ENCODE results near the gene EAF1.
"Not testable (repeated sequence)": the region's sequence is repeated elsewhere in the genome, so short reads cannot be mapped to it uniquely, and the experiment has no call there.

EAF1 gene

DNA sequence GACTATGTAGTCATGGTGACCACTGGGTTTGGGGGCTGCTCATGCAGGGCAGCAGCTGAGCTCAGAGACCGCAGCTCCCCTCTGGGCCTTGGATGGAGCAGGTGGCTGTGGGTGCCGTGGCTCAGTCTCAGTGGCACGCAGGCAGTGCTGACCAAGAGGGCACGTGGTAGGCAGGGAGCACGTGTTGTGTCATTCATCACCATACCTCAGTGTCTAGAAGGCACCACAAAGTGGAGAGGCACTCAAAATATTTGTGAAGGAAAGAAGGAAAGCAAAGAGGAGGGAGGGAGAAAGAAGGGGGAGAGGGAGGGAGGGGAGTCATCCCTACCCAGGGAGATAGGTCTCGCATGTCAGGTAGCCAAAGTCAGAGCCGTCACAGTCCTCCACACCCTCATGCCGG lies 26.1 kb downstream of the EAF1 start:
- DNase-seq, result no peak

DNA sequence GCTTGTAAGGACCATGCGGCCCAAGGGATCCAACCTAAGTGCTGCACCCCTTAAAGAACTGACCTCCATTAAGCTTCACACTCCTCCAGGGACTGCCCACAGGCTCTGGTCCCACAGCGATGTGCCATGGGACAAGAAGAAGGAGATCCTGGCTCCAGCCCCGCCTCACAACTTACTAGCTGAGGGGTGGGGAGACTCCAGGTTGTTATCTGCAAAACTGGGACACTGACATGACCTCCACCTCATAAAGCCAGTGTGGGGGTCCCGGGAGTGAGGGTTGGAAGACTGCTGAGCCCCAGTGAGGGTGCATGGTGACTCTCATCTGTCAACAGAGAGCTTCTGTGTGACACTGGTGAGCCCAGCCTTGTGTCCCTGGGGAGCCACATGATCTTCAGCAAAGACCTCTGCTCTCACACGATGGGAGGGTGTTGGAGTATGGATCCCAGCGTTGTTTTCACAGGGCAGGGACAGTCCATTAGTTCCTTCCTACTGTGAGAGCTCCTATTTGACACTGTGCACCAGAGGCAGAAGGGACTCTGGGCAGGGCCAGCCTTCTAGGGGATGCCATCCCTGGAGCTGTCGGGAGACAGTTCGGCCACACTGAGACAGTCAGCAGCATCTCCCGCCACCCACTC lies 26.7 kb downstream of the EAF1 start:
- DNase-seq, result no peak

DNA sequence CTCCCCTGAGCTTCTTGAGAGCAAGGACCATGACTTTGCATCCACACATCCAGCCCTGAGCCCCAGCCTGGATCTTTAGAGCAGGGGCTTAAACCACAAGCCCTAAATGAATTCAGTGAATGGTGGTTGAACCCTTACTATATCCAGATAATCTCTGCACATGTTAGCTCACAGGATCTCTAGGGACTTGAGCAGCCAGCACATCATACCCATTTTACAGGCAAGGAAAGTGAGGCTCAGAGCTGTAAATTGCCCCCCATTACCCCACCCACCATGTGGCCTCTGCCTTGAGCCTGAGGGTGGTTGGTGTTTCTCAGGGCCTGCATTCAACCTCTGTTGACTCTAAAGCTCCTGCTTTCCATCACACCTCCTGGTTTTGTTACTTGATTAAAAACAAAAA lies 27.6 kb downstream of the EAF1 start:
- DNase-seq, result no peak

DNA sequence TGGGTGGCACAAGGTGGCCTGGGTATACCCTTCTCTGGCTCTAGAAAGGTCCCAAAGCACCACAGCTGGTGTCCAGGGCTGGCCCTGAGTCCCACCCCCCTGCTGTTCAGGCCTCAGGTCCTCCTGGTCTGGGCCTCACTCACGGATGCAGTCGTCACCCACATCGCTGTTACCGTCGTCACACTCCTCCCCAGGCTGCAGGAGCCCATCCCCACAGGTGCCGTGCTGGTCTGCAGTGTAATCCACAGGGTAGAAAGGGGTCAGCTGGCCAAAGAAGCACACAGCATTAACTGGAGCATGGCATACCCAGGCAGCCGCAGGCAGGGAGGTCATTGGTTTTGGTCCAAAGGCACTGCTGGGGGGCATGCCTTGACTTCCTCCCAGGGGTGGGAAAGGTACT lies 28.4 kb downstream of the EAF1 start:
- DNase-seq, result no peak

DNA sequence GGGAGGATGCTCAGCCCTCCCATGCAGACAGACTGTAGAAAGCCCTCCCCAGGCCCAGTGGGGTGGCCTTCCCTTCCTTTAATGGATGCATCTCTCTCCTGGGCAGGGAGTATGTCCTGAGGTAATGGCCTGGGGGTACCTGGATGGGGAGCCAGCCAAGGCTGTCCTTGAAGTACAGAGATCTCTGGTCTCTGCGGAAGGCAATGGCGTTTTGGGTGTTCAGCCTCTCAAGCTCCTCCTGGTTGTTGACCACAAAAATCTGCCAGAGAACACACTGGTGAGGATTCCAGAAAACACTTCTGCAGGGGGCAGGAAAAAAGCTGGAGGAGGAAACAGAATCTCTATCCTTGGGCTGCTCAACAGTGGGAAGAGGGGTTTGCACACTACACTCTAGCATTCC lies 28.9 kb downstream of the EAF1 start:
- no peak for DNase-seq

DNA sequence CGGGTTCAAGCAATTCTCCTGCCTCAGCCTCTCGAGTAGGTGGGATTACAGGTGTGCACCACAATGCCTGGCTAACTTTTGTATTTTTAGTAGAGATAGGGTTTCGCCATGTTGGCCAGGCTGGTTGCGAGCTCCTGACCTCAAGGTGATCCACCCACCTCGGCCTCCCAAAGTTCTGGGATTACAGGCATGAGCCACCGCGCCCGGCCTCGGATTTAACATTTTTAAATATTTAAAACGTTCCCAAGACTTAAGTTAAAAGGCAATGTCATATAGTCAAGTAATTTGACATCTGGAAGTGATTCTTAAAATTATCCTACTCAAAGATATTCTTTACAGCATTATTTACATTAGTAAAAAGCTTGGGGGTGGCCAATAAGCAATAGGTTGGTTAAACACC lies 29.5 kb downstream of the EAF1 start:
- DNase-seq, result not testable (repeated sequence)

DNA sequence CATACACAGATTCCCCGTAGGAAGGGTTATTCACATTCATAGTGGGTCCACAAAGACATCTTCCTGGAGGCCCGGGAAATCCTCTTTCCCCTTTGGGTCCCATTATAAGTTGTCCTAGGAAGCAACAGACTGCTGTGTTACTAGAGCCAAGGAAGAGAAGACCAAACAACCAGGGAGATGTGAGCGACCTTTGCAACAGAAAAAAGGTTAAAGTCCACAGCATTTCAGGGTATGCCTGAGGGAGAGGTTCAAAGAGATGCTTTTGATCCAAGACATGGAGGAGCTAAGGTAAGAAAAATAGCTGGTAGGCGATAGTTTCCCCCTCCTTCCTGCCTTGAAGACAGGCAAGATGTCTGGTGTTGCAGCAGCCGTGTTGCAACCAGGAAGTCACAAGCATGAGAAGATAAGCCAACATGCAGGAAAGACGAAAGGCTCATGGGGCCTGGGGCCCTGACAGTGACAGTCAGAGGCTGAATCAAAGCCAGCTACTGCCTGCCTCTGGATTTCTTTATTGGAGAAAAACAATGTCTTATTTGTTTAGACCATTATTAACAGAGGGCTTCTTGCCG lies 30.9 kb downstream of the EAF1 start:
- no peak for DNase-seq

DNA sequence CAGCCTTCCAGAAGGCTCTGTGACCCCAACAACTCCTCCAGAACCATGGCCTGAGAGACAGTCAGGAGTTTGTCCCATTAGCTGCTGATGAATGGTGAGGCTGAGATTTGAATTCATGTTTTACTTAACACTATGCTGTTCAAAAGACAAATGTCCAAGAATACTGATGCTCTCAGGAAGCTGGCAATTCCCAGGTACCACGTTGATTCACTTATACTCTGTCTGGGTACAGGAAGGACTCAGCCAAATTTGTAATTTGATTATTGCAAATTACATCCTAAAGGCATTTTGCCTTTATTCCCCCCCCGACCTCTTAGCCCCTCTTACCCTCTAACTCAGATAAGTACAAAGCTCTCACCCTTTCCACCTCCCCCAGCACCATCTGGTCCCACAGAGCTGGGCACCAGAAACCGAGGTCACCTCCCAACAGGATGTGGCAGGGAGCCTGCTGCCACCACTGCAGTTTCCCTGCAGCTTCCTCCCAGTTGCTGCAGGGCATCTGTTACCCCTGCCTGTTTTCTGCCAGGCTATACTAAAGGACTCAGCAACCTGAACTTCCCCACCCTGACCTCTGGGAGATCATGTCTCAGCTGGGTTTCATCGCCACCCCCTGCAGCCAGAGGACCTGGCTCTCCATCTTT lies 33.6 kb downstream of the EAF1 start:
- DNase-seq, result peak; percentile 78

DNA sequence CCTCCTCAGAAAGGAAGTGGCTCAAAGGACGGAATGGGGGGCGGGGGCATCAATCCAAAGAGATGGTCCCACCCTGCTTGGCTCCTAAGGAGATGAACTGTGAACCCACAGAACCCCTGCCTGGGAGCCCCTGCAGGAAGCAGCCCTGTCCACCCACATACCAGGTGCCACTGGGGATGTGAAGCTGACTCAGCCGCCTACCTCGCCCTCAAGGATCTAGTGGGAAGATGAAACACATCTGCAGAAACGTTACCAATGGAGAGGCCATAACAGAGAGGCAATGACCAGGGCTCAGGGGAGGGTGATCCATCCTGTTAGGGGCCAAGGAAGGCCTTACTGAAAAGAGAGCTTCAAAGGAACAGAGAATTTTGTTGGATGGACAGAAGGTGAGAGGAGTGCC lies 35.1 kb downstream of the EAF1 start:
- no peak for DNase-seq

DNA sequence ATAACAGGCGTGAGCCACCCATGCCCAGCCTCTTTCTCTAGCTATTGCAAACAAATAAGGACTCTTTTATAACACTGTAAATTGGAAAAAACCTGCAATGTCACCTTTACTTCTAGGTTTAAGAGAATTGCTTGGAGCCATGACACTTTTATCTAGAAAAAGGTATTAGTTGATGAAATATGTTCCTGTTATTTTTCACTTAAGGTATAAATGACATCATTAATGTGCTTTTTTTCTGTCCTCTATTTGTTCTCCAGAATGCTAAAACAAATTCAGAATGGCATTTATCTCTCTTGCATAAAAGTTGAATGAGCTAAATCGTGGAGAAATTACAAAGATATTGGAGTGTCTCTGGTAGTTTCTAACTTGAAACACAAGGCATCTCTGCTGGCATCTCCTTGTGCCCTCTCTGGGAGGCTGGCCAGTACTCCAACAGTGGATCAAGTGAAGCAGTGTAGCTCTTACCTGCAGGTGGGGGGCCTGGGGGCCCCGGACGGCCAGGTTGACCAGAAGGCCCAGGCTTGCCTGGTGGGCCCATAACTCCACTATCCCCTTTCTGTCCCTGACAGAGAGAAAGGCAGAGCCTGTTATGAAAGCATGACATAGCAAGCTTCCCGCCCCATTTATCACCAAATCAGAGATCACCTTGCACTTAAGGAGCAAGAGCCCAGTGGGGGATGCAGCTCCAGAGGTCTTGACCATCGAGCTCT lies 38.6 kb downstream of the EAF1 start:
- DNase-seq, result no peak

DNA sequence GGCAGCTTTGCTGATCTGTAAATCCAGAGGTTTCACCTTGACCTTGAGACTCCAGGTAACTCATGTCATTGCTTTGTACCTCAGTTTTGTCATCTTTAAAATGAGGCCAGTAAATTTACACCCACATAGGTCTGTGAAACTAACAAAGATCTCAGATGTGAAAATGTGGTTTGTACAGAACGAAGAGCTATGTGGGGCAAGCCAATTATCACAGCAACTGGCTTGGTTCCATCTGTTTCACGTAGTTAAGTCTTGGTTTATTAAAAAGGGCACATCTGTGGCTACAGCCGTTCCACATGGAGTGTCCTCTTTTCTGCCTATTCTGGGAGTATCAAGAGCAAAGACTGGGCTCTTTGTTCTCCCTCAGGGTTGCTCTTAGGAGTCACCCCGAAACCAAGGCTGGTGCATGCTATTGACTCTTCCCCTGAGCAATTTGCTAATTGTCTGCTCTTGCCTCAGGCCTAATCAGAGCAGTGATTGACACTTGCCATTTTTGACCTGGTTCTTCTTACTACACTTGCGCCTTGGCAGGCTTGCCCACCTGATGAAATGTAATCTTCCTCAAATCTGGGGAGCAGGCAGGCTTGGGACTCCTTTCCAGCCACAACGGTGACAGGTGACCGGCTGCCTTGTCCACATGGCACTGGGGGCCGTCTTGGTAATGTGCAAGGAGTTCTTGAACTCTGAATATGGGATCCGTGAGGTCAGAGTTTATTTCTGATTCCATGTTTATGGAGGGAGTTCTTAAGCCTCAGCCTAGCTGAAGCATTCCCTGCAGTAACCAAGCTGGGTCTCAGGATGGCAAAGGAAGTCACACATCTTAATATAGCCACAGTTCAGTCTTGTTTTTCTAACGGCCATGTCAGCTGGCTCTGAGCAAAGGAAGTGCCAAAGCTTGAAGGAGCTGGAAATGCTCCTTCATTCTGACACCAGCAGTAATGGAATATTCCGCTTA lies 40.1 kb downstream of the EAF1 start:
- DNase-seq, result peak; percentile 54

DNA sequence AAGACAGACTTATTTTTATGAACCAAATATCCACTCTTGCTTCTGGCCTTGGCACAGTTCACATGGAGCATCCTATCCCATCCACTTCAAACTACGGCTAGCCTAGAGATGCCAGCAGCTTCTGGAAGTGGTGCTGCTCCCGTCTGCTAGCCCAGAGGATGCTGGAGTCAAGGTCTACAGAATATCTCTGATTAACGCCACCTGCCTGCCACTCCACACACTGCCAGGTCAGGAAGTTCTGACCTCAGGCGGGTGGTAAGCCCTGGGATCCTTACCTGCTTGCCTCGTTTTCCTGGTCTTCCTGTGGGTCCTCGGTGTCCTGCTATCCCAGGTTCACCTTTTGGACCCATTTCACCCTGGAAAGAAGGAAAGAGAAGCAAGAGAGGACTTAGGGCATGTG lies 42.9 kb downstream of the EAF1 start:
- no peak for DNase-seq

DNA sequence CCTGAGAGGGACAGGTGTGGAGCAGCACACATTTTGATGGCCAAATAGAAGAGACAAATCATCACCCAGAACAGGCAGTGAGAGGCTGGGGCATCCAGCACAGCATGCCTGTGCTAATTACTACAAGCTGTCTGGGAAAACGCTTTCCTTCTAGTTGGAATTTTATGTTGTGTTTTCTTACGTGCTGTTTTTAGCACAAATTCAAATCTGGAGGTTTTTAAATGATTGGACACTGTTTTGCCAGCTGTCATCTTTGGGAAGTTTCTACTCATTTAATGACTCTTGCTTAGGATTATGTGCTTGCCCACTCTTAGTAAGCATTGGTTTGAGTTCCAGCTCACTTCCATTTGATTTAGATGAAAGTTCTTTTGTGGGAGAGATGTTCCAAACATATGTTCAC lies 43.5 kb downstream of the EAF1 start:
- no peak for DNase-seq

DNA sequence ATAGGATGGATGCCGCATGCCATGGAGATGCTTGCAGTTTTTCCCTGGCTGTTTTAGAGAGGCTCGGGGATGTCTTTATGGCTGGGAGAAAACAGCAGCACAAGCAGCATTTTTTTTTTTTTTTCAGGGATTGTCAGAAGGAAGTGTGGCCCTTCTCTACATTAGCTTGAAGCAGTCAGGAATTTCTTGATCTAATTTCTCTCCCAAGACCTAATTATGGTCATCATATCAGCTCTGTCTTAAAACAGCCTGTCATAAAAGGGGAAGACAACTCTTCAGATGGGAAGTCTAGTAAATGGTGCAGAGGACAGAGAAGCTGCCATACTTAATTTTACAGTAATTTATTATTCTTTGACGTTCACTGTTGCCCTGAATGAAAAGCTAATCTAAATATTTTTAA lies 44.5 kb downstream of the EAF1 start:
- DNase-seq, result no peak

DNA sequence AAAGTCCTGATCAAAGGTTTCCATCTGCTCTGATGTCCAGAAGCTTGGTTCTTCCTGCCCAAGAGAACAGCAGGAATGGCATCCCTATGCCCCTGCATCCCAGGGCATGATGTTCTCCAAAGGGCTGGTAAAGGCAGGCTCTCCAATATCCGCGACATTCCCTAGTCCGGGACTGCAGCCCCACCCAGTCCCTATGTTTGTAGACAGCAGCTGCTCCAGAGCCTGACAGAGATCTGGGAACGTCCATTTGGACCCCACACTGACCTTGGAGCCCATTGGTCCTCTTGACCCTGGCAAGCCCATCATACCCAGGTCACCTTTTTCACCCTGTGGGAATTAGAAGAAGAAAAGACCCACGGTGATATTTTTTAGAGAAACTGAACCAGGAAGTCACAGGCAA lies 47.8 kb downstream of the EAF1 start:
- DNase-seq, result no peak

DNA sequence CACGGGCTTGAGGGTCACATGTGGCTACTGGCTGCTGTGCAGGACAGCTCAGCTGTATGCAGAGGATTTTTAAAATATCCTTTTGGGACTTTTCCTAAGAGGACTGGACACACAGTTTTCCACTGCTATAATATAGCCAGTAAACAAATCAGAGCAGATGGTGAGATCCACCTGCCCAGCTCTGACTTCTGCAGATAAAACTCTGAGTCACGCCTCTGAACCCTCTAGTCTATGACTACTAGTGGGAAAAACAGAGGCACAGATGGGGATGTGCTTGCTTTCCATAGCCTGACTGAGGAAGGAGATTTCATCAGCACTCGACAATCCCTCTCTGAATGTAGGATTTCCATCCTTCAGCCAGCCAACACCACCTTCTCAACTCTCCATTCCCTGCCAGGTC lies 49.0 kb downstream of the EAF1 start:
- peak; percentile 61 for DNase-seq

DNA sequence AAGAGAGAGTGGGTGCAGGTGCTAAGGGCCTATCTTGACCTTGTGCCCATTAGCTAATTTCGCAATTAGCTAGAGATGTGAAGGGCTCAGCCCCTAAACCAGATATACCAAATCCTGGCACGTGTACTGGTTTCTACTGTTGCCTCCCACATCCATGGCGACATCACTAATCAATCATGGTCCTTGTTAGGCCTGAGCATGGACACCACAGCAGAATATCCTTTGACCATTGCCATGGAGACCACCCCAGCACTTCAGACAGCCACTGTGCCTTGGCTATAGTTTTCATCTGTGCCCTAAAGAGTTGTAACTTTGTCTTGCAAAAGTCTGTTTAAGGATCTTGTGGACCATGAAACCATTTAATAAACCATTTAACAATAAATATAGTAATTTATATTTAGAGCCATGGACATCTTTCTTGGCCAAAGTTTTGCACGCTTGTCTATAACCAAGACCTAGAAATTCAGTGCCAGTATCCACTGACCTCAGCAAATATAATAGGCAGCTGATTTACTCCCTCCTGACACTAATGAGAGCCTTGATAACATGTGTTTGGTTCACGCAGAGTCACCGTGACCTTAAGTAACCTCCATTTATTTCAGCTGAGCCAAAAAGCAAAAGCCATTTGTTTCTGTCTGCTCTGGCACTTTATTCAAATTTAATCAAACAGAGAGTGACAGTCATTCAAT lies 50.7 kb downstream of the EAF1 start:
- DNase-seq, result no peak

DNA sequence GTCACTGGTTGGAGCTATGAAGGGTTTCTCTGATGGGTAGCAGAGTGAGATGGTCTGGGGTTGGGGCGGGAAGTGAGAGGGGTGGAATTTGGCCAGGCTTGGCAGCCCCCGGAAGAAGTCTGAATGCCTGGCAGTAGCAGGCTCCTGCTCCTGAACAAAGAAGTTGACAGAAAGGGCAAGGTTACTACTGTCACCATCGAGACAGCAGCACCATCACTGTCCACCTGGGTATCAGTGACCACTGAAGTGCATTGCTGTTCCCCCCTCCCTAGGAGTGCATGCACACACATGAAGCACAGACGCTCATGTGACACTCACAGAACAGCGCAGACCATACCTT lies 51.2 kb downstream of the EAF1 start:
- DNase-seq, result no peak

DNA sequence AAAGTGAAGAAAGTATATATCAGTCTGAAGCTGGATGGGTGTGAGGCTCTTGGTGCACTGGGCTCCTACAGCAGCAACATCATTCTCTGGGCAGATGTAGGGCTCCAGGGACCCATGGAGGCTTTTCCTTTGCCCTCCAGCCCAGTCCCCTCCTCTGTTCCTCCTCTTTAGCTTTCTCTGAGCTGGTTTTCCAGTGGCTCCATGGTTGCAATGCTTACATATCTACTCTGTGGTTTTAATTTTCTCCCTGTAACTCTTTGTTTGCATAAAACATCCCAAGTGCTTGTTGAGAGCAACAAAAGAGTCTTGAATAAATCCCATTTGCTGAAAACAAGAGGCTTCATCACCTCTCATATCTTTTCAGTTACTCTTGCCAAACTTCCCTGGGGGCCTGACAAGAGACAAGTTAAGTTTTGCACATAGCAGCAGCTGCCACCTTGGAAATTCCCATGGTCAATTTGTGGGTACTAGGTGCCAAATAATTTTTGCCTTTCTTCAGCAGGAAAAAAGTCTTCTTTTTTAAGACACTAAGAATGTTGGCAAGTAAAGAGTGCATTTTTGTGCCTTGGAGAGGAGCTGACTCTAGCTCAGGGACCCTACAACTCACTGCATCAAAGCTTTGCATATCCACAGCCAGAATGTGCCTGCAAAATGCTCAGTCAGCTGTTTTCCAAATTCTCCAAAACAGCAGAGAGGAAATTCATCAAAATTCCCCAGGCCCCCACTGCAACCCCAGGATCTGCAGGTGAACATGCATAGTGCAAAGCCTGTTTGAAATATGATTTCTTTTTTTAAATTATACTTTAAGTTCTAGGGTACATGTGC lies 52.2 kb downstream of the EAF1 start:
- DNase-seq, result no peak

DNA sequence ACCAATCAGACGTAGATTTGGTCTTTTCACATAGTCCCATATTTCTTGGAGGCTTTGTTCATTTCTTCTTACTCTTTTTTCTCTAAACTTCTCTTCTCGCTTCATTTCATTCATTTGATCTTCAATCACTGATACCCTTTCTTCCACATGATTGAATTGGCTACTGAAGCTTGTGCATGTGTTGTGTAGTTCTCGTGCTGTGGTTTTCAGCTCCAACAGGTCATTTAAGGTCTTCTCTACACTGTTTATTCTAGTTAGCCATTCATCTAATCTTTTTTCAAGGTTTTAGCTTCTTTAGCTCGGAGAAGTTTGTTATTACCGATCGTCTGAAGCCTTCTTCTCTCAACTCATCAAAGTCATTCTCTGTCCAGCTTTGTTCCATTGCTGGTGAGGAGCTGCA lies 57.2 kb downstream of the EAF1 start:
- not testable (repeated sequence) for DNase-seq

DNA sequence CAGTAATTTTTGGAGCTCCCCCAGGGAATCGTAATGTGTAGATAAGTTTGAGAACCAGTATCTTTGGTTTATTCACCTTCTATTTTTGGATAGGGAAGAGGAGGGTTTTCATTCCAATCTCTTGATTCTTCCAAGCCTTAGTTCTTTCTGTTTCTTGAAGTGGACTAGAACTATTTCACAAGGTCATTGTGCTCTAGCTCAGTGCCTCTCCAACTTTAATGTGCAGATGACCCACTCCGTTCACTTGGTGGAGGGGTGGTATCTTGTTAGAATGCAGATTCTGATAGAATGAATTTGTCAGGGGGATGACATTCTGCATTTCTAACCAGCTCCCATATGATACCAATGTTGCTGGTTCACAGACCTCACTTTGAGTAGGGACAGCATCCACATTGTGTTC lies 58.6 kb downstream of the EAF1 start:
- DNase-seq, result no peak

DNA sequence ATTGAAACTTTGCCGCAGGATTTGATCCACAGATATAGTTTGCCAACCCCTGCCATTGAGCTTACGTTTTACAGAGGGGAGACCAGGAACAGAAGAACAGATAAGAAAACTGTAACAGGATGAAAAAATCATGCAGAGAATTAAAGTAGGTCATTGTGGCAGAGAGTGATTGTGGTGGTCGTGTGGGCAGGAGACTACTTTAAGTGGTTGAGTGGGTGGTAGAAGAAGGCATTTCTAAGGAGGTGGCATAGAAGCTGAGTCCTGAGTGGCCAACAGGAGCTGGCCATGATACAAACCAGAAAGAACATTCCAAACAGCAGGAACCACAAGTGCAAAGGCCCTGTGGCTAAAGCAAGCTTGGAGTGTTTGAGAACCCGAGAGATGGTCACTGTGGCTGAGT lies 59.6 kb downstream of the EAF1 start:
- no peak for DNase-seq

All from NCI-H524 treated with DMSO at 0.1 percent for 48 hours (cell line).